Activated CD8-positive, alpha-beta T cell treated with anti-CD3 and anti-CD28 coated beads for 36 hours (primary cell): ENCODE data around the gene PDS5A. TPM values are rescaled to one million over a fixed set of nuclear protein-coding genes. Genes with fewer than 3 reads are reported as not detected.
"Not testable (repeated sequence)": the region's sequence is repeated elsewhere in the genome, so short reads cannot be mapped to it uniquely, and the experiment has no call there.

ENCODE experiments used
- ATAC-seq: fragments of 200-7000 bp; cut with Tn5 transposase; one replicate; pipeline ENCODE4 v1.10.0; 2021; ENCODE audit warnings: mild to moderate bottlenecking, moderate library complexity
- CTCF ChIA-PET: fragments of 350-600 bp; sonication (Branson Sonifier 250); formaldehyde crosslinking; loops from one replicate; lab custom pipeline; 2021; ENCODE audit warnings: antibody characterized with exemption; lab: Charles Lee
- POLR2A ChIA-PET: fragments of 350-600 bp; sonication (Branson Sonifier 250); formaldehyde crosslinking; loops from one replicate; lab custom pipeline; 2021; ENCODE audit warnings: antibody characterized with exemption; lab: Charles Lee
- DNase-seq: peaks from one replicate; pipeline ENCODE4 v3.0.0-alpha.2; 2020
- H3K27ac Mint-ChIP-seq: one replicate; pipeline ENCODE4 v1.8.0; 2021; ENCODE audit warnings: mild to moderate bottlenecking, mixed read lengths
- H3K27me3 Mint-ChIP-seq: one replicate; pipeline ENCODE4 v1.8.0; 2021; ENCODE audit warnings: mixed read lengths
- H3K36me3 Mint-ChIP-seq: one replicate; pipeline ENCODE4 v1.8.0; 2021; ENCODE audit warnings: low read depth, mixed read lengths
- H3K4me1 Mint-ChIP-seq: one replicate; pipeline ENCODE4 v1.8.0; 2021; ENCODE audit warnings: low read depth, mixed read lengths
- H3K4me3 Mint-ChIP-seq: one replicate; pipeline ENCODE4 v1.8.0; 2021; ENCODE audit warnings: mild to moderate bottlenecking, moderate library complexity, mixed read lengths
- H3K9me3 Mint-ChIP-seq: one replicate; pipeline ENCODE4 v1.8.0; 2021; ENCODE audit warnings: mixed read lengths
- intact Hi-C: fragments of 100-400 bp; cut with micrococcal nuclease; formaldehyde crosslinking; loops from one replicate; pipeline ENCODE4 v1.10.0; 2022
- total RNA-seq, 2 experiments: library from RNA; stranded (reverse); gene quantifications; one replicate each; pipeline ENCODE4 v1.2.3, GENCODE V29; 2021
- TF ChIP-seq, protein P1 (sequence below): fragments of 200-600 bp; IDR thresholded peaks from one replicate; pipeline ENCODE4 v1.8.0; 2022; ENCODE audit warnings: antibody characterized with exemption, mild to moderate bottlenecking

PDS5A gene, protein sequence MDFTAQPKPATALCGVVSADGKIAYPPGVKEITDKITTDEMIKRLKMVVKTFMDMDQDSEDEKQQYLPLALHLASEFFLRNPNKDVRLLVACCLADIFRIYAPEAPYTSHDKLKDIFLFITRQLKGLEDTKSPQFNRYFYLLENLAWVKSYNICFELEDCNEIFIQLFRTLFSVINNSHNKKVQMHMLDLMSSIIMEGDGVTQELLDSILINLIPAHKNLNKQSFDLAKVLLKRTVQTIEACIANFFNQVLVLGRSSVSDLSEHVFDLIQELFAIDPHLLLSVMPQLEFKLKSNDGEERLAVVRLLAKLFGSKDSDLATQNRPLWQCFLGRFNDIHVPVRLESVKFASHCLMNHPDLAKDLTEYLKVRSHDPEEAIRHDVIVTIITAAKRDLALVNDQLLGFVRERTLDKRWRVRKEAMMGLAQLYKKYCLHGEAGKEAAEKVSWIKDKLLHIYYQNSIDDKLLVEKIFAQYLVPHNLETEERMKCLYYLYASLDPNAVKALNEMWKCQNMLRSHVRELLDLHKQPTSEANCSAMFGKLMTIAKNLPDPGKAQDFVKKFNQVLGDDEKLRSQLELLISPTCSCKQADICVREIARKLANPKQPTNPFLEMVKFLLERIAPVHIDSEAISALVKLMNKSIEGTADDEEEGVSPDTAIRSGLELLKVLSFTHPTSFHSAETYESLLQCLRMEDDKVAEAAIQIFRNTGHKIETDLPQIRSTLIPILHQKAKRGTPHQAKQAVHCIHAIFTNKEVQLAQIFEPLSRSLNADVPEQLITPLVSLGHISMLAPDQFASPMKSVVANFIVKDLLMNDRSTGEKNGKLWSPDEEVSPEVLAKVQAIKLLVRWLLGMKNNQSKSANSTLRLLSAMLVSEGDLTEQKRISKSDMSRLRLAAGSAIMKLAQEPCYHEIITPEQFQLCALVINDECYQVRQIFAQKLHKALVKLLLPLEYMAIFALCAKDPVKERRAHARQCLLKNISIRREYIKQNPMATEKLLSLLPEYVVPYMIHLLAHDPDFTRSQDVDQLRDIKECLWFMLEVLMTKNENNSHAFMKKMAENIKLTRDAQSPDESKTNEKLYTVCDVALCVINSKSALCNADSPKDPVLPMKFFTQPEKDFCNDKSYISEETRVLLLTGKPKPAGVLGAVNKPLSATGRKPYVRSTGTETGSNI (N-terminal part only)
- total RNA-seq: 100 to 1,000 TPM; 105 to 106 TPM

DNA sequence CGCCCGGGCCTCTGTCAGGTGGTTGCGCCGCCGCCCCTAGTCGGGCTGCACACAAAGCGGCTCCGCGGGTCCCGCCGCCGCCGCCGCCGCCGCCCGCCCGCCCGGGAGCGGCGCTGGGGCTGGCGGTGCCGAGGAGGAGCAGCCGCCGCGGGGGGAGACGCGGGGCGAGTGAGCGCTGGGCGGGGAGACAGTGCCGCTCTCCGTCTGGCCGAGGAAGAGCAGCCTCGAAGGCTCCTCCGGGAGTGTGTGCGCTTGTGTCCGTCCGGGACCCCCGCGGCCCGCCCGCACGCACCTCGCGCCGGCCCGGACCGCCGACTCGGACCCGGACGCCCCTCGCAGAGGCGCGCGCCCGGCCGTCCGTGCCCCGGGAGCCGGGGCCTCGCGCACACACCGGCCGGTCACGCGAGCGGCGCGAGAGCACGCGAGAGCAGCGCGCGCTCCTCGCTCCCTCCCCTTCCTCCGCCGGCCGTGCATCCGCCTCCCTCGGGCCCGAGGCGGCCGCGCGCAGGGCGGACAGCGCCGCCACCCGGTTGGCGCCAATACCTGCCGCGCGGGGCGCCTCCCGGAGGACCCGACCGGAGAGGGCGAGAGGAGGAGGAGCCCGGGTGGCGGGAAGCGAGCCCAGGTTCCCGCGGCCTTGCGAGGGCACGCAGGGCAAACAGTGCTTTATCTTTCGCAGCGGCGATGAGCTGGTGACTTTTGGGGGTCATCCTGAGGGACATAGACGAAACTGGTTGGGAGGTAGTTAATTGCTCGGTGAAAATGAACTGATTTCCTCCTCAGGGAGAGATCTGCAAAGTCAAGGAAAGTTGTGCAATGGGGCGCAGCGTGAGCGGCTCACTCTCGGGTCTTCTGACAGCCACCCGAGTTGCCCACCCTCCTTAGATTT is at the start of gene PDS5A:
Gene PDS5A, minus strand, starts transcription at position 423 of the 889 bp plus-strand sequence. CDS start 1,334 bp downstream, outside the sequence.
- intact Hi-C loops: loop anchor here (5.0 to 10.0 kb wide), 3 partner anchors 73 to 513 kb away; partner anchors contain the start of gene UBE2K
- peak; percentile 91 for ATAC-seq
- Mint-ChIP-seq H3K4me1 (peaks cover 30% of the 10 kb centered on the region), H3K9me3 (no peaks in the 10 kb centered on the region), H3K4me3 (peak within 1 kb of the TSS; percentile 80), H3K36me3 (peaks cover 29% of the 10 kb centered on the region), H3K27me3 (no peaks in the 10 kb centered on the region), H3K27ac (peak within 1 kb of the TSS; percentile 98)
- CTCF ChIA-PET: interaction anchor here (0.7 to 1.6 kb wide), 28 partner anchors 9 to 340 kb away, joined by 3 to 8 read pairs (median 3); partner anchors contain the start of genes N4BP2 and UBE2K
- TF ChIP-seq, protein P1, sequence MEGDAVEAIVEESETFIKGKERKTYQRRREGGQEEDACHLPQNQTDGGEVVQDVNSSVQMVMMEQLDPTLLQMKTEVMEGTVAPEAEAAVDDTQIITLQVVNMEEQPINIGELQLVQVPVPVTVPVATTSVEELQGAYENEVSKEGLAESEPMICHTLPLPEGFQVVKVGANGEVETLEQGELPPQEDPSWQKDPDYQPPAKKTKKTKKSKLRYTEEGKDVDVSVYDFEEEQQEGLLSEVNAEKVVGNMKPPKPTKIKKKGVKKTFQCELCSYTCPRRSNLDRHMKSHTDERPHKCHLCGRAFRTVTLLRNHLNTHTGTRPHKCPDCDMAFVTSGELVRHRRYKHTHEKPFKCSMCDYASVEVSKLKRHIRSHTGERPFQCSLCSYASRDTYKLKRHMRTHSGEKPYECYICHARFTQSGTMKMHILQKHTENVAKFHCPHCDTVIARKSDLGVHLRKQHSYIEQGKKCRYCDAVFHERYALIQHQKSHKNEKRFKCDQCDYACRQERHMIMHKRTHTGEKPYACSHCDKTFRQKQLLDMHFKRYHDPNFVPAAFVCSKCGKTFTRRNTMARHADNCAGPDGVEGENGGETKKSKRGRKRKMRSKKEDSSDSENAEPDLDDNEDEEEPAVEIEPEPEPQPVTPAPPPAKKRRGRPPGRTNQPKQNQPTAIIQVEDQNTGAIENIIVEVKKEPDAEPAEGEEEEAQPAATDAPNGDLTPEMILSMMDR: peak; percentile 70
- POLR2A ChIA-PET: interaction anchor here (0.7 to 2.1 kb wide), 10 partner anchors 9 to 339 kb away, joined by 3 to 11 read pairs (median 3); partner anchors contain the start of genes N4BP2 and RHOH
- peak; percentile 90 for DNase-seq

GRCh38 chr4:40024049-40024448 is 46.3 kb upstream of the PDS5A start:
- ATAC-seq, CTCF ChIA-PET, H3K27me3 Mint-ChIP-seq, intact Hi-C loops, H3K36me3 Mint-ChIP-seq, H3K9me3 Mint-ChIP-seq, POLR2A ChIA-PET, H3K4me1 Mint-ChIP-seq, H3K4me3 Mint-ChIP-seq, DNase-seq, H3K27ac Mint-ChIP-seq: not testable (repeated sequence)

- H3K27me3 Mint-ChIP-seq, CTCF ChIA-PET, intact Hi-C loops, H3K9me3 Mint-ChIP-seq, ATAC-seq, H3K4me1 Mint-ChIP-seq, H3K36me3 Mint-ChIP-seq, H3K4me3 Mint-ChIP-seq, DNase-seq, H3K27ac Mint-ChIP-seq: not testable (repeated sequence)
- POLR2A ChIA-PET: interaction anchor here (0.6 to 1.3 kb wide), 2 partner anchors 26 to 406 kb away, joined by 3 read pairs; no protein-coding TSS in a partner anchor
Observed at GRCh38 chr4:40021116-40021515, 43.4 kb upstream of the PDS5A start.

GRCh38 chr4:40020221-40020620 is 42.5 kb upstream of the PDS5A start:
- Mint-ChIP-seq H3K27ac (no peak overlapping the region), H3K9me3 (no peaks in the 10 kb centered on the region), H3K4me1 (no peaks in the 10 kb centered on the region), H3K4me3 (no peak overlapping the region), H3K36me3 (no peaks in the 10 kb centered on the region), H3K27me3 (no peaks in the 10 kb centered on the region)
- ChIA-PET CTCF (interaction anchor here (2.3 kb wide), 1 partner anchor 15 kb away, joined by 6 read pairs; no protein-coding TSS in a partner anchor), POLR2A (interaction anchor here (1.3 kb wide), 1 partner anchor 27 kb away, joined by 3 read pairs; no protein-coding TSS in a partner anchor)
- intact Hi-C loops: no loop called here
- DNase-seq (no peak), ATAC-seq (no peak)
- TF ChIP-seq, protein P1: no peak

DNA sequence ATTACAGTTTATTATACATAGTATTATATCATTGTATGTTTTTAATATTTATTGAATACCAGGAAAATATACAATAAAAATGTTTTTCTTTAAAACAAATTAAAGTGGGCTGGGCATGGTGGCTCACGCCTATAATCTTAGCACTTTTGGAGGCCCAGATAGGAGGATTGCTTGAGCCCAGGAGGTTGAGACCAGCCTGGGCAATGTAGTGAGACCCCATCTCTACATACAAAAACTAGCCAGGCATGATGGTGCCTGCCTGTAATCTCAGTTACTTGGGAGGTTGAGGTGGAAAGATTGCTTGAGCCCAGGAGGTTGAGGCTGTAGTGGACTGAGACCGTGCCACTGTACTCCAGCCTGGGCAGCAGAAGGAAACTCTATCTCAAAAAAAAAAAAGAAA is 38.3 kb upstream of the PDS5A start:
- intact Hi-C loops: no loop called here
- TF ChIP-seq, protein P1: no peak
- ChIA-PET POLR2A (no interaction called here), CTCF (no interaction called here)
- Mint-ChIP-seq H3K27ac (no peak overlapping the region), H3K27me3 (no peaks in the 10 kb centered on the region), H3K9me3 (no peaks in the 10 kb centered on the region), H3K4me1 (no peaks in the 10 kb centered on the region), H3K36me3 (no peaks in the 10 kb centered on the region), H3K4me3 (no peak overlapping the region)
- ATAC-seq (no peak), DNase-seq (no peak)
